NT2/D1 (cell line): ENCODE results near the gene TBX1.

Experiments used
- DNase-seq: peaks from one replicate; pipeline ENCODE4 v3.0.0-alpha.2; 2011; ENCODE audit warnings: low read depth, low spot score
- H3K27me3 ChIP-seq: 2 replicates; pipeline ENCODE4 v1.6.0; 2011; ENCODE audit warnings: mild to moderate bottlenecking; ENCODE audit not compliant: insufficient read length, insufficient read depth
- H3K36me3 ChIP-seq: 2 replicates; pipeline ENCODE4 v1.6.1; 2011; ENCODE audit warnings: mild to moderate bottlenecking, low read length, mixed read lengths; ENCODE audit not compliant: insufficient read depth, insufficient read length
- H3K4me1 ChIP-seq: 2 replicates; pipeline ENCODE4 v1.5.1; 2011; ENCODE audit not compliant: insufficient read depth, insufficient read length
- H3K4me3 ChIP-seq: 2 replicates; pipeline ENCODE4 v1.5.1; 2011; ENCODE audit warnings: low read depth; ENCODE audit not compliant: insufficient read length
- H3K9ac ChIP-seq: 2 replicates; pipeline ENCODE4 v1.6.0; 2011; ENCODE audit warnings: low read depth; ENCODE audit not compliant: insufficient read length
- H3K9me3 ChIP-seq: 2 replicates; pipeline ENCODE4 v1.5.1; 2011; ENCODE audit warnings: mild to moderate bottlenecking, low read length; ENCODE audit not compliant: insufficient read depth
- SUZ12 ChIP-seq: IDR thresholded peaks from 2 replicates; pipeline ENCODE4 v1.6.1; 2011; ENCODE audit not compliant: insufficient read length, insufficient read depth; ENCODE audit errors: extremely low read depth
- YY1 ChIP-seq: IDR thresholded peaks from 2 replicates; pipeline ENCODE4 v1.6.1; 2011; ENCODE audit not compliant: insufficient read length, insufficient read depth
- ZNF274 ChIP-seq: IDR thresholded peaks from 2 replicates; pipeline ENCODE4 v1.6.1; 2011; ENCODE audit warnings: mild to moderate bottlenecking, low read depth, low read length

The TBX1 gene

DNA sequence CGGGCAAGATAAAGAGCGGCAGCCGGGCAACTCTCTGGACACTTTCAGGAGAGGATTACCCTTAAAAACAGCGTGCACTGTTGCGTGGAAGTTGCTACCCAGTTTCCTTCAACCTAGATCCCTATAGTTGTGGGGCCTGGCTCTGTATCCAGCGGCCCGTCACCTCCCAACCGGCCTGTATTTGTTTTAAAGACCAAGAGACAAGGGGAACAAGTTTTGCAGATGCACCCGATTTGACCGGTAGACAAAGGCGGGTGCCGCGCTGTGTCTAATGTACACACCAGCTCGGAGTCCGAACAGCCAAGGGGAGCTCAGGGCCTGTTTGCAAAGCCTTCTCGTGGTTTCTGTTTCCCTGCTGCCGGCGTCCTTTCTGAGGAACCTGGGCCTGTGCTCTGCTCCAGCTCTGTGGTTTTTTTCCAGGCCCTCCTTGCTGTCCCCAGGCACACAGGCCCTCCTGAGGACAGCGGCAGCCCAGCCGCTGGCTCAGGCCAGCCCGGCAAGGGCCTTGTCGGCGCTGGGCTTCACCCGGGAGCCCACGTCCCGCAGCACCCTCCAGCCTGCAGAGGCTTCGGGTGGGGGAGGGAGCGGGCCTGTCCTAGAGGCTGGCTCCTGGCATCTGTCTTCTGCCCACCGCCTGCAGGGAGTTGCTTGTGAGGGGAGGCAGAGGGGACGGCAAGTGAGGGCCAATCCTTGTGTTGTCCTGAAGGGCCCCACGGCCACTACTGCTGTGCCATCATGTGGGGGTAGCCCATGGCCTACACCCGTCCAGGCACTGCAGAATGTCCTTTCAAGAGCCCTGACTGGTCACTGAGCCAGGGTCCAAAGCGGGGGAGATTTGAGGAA lies 1.4 kb downstream of the TBX1 start:
- no peak for DNase-seq
- H3K9me3 ChIP-seq = no peaks in the 10 kb centered on the region
- peaks cover 93% of the 10 kb centered on the region for H3K27me3 ChIP-seq
- no peak for TF ChIP-seq ZNF274
- TF ChIP-seq SUZ12 = no peak
- no peak for TF ChIP-seq YY1
- peak overlapping the region; percentile 26 for H3K9ac ChIP-seq
- H3K36me3 ChIP-seq = no peaks in the 10 kb centered on the region
- H3K4me1 ChIP-seq = peaks cover 11% of the 10 kb centered on the region
- peak overlapping the region; percentile 6 for H3K4me3 ChIP-seq

DNA sequence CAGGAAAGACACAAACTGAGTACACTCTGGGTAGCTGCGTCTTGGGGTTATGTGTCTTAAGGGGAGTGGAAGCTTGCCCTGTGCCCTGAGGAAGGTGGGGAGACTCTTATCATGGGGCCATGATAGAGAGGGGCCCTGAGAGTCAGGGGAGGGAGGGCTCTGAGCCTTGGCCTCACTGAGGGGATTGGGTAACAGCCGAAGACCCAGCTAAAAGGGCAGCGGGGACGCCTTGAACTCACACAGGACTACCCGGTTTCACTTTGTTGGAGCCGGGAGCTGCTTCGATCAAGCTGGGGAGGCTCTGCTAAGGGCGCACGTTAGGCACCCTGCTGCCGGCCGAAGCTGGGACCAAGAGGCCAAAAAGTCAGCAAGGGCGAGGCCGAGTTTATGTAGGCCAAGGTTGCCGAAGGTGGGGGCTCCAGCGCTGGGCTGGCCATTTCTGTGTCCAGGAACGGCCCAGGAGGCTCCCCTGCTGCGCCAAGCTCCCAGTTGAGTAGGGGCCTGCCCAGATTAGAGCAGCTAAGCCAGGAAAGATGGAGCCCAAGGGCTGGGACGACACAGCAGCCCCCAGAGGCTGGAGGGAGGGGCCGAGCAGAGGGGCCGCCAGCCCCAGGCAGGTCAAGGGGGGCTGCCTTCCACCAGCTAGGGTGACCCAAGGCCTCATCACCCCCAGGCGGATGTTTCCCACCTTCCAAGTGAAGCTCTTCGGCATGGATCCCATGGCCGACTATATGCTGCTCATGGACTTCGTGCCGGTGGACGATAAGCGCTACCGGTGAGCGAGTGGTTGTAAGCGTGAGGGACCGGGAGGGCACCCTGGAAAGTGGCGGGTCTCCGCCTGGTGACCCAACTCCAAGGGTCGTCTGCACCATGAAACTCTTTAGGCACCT lies 2.2 kb downstream of the TBX1 start:
- TF ChIP-seq ZNF274 = no peak
- TF ChIP-seq SUZ12 = no peak
- no peak for TF ChIP-seq YY1
- Histone ChIP-seq H3K27me3 (peaks cover 93% of the 10 kb centered on the region), H3K4me1 (peaks cover 11% of the 10 kb centered on the region), H3K9me3 (no peaks in the 10 kb centered on the region), H3K36me3 (no peaks in the 10 kb centered on the region), H3K4me3 (no peak overlapping the region), H3K9ac (no peak overlapping the region)
- DNase-seq = no peak

DNA sequence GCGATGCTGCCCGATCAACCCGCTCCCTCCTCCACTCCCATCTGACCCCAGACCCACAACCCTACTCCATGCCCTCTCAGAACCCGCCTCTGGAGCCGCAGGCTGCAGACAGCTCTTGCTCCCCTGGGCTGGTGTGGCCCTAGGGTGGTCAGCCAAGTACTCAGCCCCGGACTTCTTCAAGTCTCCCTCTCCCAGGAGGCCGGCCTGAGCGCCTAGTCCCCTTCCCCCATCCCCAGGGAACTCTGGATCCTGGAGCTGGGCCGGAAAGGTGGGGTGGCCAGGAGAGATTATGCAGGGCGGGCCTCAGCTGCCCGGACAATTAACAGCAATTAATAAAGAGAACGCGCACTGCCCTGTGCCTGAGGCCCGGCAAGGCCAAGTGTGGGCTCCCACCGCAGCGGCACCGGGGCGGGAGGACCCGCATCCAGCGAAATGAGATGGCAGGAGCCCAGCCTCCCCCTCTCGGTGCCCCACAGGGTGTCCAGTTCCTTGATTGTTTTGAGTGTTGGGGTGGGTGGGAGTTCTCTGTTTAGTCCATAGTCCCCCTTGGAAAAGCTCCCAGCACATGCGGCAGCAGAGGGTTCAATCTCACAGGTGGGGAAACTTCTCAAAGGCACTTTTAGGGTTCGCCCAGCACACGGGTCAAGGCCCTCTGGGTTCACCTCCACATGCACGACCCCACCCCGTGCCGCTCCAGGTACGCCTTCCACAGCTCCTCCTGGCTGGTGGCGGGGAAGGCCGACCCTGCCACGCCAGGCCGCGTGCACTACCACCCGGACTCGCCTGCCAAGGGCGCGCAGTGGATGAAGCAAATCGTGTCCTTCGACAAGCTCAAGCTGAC lies 3.1 kb downstream of the TBX1 start:
- Histone ChIP-seq H3K36me3 (no peaks in the 10 kb centered on the region), H3K4me3 (no peak overlapping the region), H3K9me3 (no peaks in the 10 kb centered on the region)

DNA sequence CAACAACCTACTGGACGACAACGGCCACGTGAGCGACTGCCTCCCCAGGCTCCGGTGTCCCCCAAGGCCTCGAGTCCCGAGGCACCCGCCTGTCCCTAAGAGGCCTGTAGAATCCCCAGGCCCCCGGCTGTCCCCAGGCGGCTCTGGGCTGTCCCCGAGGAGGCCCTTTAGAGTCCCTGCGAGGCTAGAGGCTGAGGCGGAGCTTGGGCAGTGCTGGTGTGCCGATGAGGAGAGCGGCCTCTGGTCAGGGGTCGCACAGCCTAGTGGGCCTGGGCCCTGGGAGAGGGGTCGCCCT lies 3.7 kb downstream of the TBX1 start:
- Histone ChIP-seq H3K9me3 (no peaks in the 10 kb centered on the region), H3K4me1 (peaks cover 15% of the 10 kb centered on the region), H3K36me3 (no peaks in the 10 kb centered on the region), H3K4me3 (no peak overlapping the region), H3K9ac (no peak overlapping the region), H3K27me3 (peaks cover 88% of the 10 kb centered on the region)
- no peak for TF ChIP-seq SUZ12
- TF ChIP-seq ZNF274 = no peak
- TF ChIP-seq YY1 = no peak
- DNase-seq = no peak

More for the DNA sequence above, 3.1 kb downstream of the TBX1 start:
- H3K27me3 ChIP-seq = peaks cover 93% of the 10 kb centered on the region
- no peak for DNase-seq
- peaks cover 15% of the 10 kb centered on the region for H3K4me1 ChIP-seq
- no peak overlapping the region for H3K9ac ChIP-seq
- no peak for TF ChIP-seq YY1
- TF ChIP-seq SUZ12 = no peak
- TF ChIP-seq ZNF274 = no peak

DNA sequence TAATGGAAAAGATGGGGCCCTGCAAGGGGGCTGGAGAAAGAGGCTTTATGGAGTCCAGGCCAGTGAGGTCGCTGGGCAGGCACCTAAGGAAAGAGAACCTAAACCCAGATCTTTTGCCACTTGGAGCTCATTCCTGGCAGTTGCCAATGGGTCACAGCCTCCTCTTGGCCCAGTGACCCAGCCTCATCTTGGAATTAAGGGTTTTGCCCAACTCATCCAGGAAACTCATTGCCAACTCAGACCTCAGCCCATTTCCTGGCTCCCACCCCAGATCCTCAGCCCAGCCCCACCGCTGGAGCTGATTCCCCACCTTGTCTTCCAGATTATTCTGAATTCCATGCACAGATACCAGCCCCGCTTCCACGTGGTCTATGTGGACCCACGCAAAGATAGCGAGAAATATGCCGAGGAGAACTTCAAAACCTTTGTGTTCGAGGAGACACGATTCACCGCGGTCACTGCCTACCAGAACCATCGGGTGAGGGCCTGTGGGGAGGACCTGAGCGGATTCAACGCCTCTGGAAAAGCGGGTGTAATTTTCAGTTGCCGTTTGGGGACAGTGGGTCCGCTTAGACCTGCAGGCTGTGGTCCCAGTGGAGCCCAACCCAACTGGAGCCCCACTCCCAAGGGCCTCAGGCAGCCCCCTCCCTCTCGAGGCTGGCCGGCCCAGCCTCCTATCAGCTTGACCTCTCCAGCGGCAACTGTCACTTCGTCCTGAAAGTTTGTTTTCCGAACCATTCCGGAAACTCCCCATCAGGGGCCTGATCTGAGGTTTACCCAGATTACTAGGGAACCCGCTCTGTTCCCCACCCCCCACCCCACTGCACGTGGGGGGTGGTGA lies 4.3 kb downstream of the TBX1 start:
- Histone ChIP-seq H3K4me1 (peaks cover 11% of the 10 kb centered on the region), H3K4me3 (no peak overlapping the region), H3K36me3 (no peaks in the 10 kb centered on the region), H3K27me3 (peaks cover 86% of the 10 kb centered on the region), H3K9ac (no peak overlapping the region), H3K9me3 (no peaks in the 10 kb centered on the region)
- TF ChIP-seq SUZ12 = no peak
- no peak for TF ChIP-seq ZNF274
- no peak for TF ChIP-seq YY1
- DNase-seq = no peak

DNA sequence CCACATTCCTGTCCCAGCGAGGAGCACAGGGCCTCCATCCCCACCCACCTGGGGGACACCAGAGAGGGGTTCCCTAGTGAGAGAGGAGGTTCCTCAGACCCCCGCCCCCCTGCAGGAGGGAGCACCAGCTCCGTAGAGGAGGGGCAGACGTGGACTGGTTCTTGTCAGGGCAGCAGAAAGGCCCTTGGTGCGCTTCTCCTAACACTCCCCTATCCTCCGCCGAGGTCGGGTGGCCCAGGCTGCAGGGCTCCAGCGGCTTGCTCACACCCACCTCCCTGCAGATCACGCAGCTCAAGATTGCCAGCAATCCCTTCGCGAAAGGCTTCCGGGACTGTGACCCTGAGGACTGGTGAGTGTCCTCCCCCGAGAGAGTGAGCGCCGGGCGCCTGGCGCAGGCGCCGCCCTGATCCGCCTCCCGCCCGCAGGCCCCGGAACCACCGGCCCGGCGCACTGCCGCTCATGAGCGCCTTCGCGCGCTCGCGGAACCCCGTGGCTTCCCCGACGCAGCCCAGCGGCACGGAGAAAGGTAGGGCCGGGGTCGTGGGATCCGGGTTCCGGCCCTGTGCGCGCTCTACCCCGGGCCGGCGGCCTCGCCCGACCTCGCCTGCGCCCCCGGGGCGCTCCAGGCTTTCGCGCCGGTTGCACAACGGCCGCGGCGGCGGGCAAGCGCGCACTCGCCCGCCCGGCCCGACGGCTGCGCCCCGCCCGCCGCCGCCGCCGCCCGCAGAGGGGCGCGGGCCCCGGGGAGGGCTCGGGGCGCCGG lies 5.1 kb downstream of the TBX1 start:
- Histone ChIP-seq H3K4me3 (peak overlapping the region; percentile 32), H3K9me3 (no peaks in the 10 kb centered on the region), H3K36me3 (no peaks in the 10 kb centered on the region), H3K4me1 (peaks cover 11% of the 10 kb centered on the region), H3K9ac (peak overlapping the region; percentile 21), H3K27me3 (peaks cover 82% of the 10 kb centered on the region)
- DNase-seq = no peak
- TF ChIP-seq ZNF274 (no peak), YY1 (no peak), SUZ12 (no peak)
